HCT116 (cell line): ENCODE measurements around the gene ZBTB49.

Experiments used
- CBX3 ChIP-seq: IDR thresholded peaks from 2 replicates; pipeline ENCODE4 v1.6.1; 2012; ENCODE audit warnings: low read depth
- EGR1 ChIP-seq: IDR thresholded peaks from 2 replicates; pipeline ENCODE4 v1.6.1; 2012; ENCODE audit warnings: low read depth
- EZH2 ChIP-seq: fragments of 200-600 bp; sonication (generic); IDR thresholded peaks from 2 replicates; pipeline ENCODE4 v1.6.1; 2017; ENCODE audit warnings: antibody characterized with exemption, mixed run types
- JUND ChIP-seq: IDR thresholded peaks from 2 replicates; pipeline ENCODE4 v1.6.1; 2012
- POLR2A ChIP-seq: IDR thresholded peaks from 2 replicates; pipeline ENCODE4 v1.7.0; 2011; ENCODE audit warnings: borderline replicate concordance; ENCODE audit not compliant: insufficient read depth, insufficient read length; ENCODE audit errors: extremely low read depth
- POLR2AphosphoS5 ChIP-seq: IDR thresholded peaks from 2 replicates; pipeline ENCODE4 v1.6.1; 2011; ENCODE audit warnings: mild to moderate bottlenecking, low read depth, low read length, moderate library complexity
- RAD21 ChIP-seq: IDR thresholded peaks from 2 replicates; pipeline ENCODE4 v1.6.1; 2012; ENCODE audit warnings: low read depth, mild to moderate bottlenecking
- SIN3A ChIP-seq: IDR thresholded peaks from 2 replicates; pipeline ENCODE4 v1.6.1; 2012; ENCODE audit warnings: low read depth
- SP1 ChIP-seq: IDR thresholded peaks from 2 replicates; pipeline ENCODE4 v1.6.1; 2012; ENCODE audit warnings: low read depth
- YY1 ChIP-seq: IDR thresholded peaks from 2 replicates; pipeline ENCODE4 v1.6.1; 2011; ENCODE audit warnings: low read length, low read depth, moderate library complexity, mild to moderate bottlenecking; ENCODE audit not compliant: insufficient replicate concordance; ENCODE audit errors: extremely low read depth
- ZNF274 ChIP-seq: fragments of 200-500 bp; sonication (Bioruptor generic); IDR thresholded peaks from 2 replicates; pipeline ENCODE4 v1.6.1; 2014; ENCODE audit warnings: mild to moderate bottlenecking, low read depth, low read length, inconsistent platforms
- TF ChIP-seq, protein P1 (sequence below), 3 experiments: fragments of 200-600 bp in 1 of 3; sonication (generic) in 1 of 3; IDR thresholded peaks in 2 of 3; conservative IDR thresholded peaks in 1 of 3; 2 replicates each; pipeline ENCODE4 v1.5.1; 2012 to 2017; ENCODE audit warnings: low read depth in 2 of 3, low read length in 2 of 3, antibody characterized with exemption in 1 of 3, borderline replicate concordance in 1 of 3, control low read depth in 1 of 3, mild to moderate bottlenecking in 1 of 3, mixed read lengths in 1 of 3, mixed run types in 1 of 3, moderate library complexity in 1 of 3; ENCODE audit not compliant: insufficient read depth in 1 of 3
- TF ChIP-seq, protein P2 (sequence below): IDR thresholded peaks from 2 replicates; pipeline ENCODE4 v1.6.1; 2012
- TF ChIP-seq, protein P3 (sequence below): IDR thresholded peaks from 2 replicates; pipeline ENCODE4 v1.6.1; 2012; ENCODE audit warnings: low read depth

DNA sequence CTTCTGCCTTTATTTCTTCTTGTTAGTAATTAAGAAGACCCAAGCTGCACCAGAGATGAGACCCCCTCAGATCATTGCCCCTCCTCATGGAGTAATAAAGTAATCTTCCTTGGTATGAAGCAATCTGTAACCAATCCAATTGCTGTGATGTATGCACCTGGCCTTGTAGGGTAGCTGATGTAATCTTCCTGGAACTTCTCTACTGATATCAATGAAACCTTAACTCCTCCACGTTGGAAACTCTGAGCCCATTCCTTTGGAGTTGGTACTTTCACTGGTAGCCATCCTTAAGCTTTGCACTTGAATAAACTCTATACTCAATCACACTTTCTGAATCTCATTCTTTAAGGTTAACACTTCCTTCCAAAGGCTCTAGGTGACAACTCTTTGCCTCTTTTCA lies 65.3 kb downstream of the ZBTB49 start:
- TF ChIP-seq, protein P1, sequence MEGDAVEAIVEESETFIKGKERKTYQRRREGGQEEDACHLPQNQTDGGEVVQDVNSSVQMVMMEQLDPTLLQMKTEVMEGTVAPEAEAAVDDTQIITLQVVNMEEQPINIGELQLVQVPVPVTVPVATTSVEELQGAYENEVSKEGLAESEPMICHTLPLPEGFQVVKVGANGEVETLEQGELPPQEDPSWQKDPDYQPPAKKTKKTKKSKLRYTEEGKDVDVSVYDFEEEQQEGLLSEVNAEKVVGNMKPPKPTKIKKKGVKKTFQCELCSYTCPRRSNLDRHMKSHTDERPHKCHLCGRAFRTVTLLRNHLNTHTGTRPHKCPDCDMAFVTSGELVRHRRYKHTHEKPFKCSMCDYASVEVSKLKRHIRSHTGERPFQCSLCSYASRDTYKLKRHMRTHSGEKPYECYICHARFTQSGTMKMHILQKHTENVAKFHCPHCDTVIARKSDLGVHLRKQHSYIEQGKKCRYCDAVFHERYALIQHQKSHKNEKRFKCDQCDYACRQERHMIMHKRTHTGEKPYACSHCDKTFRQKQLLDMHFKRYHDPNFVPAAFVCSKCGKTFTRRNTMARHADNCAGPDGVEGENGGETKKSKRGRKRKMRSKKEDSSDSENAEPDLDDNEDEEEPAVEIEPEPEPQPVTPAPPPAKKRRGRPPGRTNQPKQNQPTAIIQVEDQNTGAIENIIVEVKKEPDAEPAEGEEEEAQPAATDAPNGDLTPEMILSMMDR (IDR thresholded peaks at IDR 0.05 in 2 of 3, conservative IDR thresholded peaks at IDR 0.05 in 1 of 3; ENCODE audit: borderline replicate concordance in 1 of 3, insufficient read depth in 1 of 3, low read depth in 2 of 3, low read length in 2 of 3): no peak
- no peak for TF ChIP-seq ZNF274
- no peak for TF ChIP-seq YY1
- TF ChIP-seq, protein P2, sequence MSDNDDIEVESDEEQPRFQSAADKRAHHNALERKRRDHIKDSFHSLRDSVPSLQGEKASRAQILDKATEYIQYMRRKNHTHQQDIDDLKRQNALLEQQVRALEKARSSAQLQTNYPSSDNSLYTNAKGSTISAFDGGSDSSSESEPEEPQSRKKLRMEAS: no peak
- no peak for TF ChIP-seq EGR1
- TF ChIP-seq EZH2: no peak
- TF ChIP-seq POLR2A: no peak
- TF ChIP-seq, protein P3, sequence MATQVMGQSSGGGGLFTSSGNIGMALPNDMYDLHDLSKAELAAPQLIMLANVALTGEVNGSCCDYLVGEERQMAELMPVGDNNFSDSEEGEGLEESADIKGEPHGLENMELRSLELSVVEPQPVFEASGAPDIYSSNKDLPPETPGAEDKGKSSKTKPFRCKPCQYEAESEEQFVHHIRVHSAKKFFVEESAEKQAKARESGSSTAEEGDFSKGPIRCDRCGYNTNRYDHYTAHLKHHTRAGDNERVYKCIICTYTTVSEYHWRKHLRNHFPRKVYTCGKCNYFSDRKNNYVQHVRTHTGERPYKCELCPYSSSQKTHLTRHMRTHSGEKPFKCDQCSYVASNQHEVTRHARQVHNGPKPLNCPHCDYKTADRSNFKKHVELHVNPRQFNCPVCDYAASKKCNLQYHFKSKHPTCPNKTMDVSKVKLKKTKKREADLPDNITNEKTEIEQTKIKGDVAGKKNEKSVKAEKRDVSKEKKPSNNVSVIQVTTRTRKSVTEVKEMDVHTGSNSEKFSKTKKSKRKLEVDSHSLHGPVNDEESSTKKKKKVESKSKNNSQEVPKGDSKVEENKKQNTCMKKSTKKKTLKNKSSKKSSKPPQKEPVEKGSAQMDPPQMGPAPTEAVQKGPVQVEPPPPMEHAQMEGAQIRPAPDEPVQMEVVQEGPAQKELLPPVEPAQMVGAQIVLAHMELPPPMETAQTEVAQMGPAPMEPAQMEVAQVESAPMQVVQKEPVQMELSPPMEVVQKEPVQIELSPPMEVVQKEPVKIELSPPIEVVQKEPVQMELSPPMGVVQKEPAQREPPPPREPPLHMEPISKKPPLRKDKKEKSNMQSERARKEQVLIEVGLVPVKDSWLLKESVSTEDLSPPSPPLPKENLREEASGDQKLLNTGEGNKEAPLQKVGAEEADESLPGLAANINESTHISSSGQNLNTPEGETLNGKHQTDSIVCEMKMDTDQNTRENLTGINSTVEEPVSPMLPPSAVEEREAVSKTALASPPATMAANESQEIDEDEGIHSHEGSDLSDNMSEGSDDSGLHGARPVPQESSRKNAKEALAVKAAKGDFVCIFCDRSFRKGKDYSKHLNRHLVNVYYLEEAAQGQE: no peak
- TF ChIP-seq SP1: no peak
- no peak for TF ChIP-seq POLR2AphosphoS5
- no peak for TF ChIP-seq RAD21
- TF ChIP-seq SIN3A: no peak
- no peak for TF ChIP-seq CBX3
- no peak for TF ChIP-seq JUND
